Measurements from ENCODE around the gene UGT1A8. TPM values are rescaled to one million over a fixed set of nuclear protein-coding genes. Genes with fewer than 3 reads are reported as not detected.

UGT1A8 gene
- total and polyA plus RNA-seq, 2 donors (not counting 3 experiments of a cell fraction or from before 2014, with no cell fraction given): not detected

DNA sequence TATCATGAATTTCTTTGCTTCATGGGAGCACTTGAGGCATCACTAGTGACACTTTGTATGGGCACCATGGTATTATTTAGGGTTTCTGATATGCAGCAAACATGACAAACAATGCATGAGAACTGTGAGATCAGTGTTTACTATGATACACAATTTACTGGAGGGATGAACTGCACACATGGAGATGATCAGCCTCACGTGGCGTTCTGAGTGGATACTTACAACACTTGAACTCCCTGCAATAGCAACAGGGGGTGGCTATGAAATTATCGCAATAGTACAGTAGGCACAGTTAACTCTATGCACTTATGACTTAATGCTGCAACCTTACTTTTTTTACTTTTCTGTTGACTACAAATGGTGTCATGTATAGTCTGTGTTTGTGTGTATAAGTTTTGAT, 18.5 kb upstream of the UGT1A8 start:
- Histone ChIP-seq H4K20me1 (replicated peaks; ENCODE audit: control insufficient read depth, extremely low read depth, insufficient read depth, low read length) (no peaks in the 10 kb centered on the region), H2AFZ (ENCODE audit: low read depth, low read length) (no peak overlapping the region), H3K4me2 (ENCODE audit: insufficient read depth, low read length) (no peak overlapping the region), H3K79me2 (ENCODE audit: control insufficient read depth, insufficient read depth, low read length) (no peaks in the 10 kb centered on the region), H3K27ac (ENCODE audit: insufficient read depth, low read depth, low read length) (no peak overlapping the region), H3K9me1 (replicated peaks; ENCODE audit: control insufficient read depth, extremely low read depth, insufficient read depth, low read length) (no peaks in the 10 kb centered on the region), H3K9me3 (replicated peaks; ENCODE audit: control insufficient read depth, insufficient read depth, low read length) (no peaks in the 10 kb centered on the region), H3K36me3 (ENCODE audit: control insufficient read depth in 2 of 2, extremely low read depth in 1 of 2, insufficient read depth in 2 of 2, low read length in 2 of 2) (no peaks in the 10 kb centered on the region), H3K4me1 (ENCODE audit: control insufficient read depth, extremely low read depth, insufficient read depth, low read length) (no peaks in the 10 kb centered on the region), H3K27me3 (ENCODE audit: control insufficient read depth in 2 of 2, insufficient read depth in 2 of 2, low read length in 2 of 2) (peaks cover 3 to 4% of the 10 kb centered on the region in 2 experiments), H3K9ac (replicated peaks; ENCODE audit: extremely low read depth, insufficient read depth, low read length) (no peak overlapping the region), H3K4me3 (replicated peaks in 1 of 3; ENCODE audit: insufficient read depth in 1 of 3, low read depth in 1 of 3, low read length in 3 of 3) (no peak overlapping the region)
- intact Hi-C loops (cut with micrococcal nuclease) (loop anchor here (10.0 kb wide), 1 partner anchor 466 kb away; no protein-coding TSS in a partner anchor), dilution Hi-C loops (cut with MboI; ENCODE audit: extremely low pct_ligation_motif_present, low sequenced_read_pairs) (no loop called here)
- no TSS peak for BruUV-seq (replicated peaks)
- TF ChIP-seq POLR2A (IDR thresholded peaks at IDR 0.05; ENCODE audit: low read depth, low read length) (no peak), EZH2 (IDR thresholded peaks at IDR 0.05; ENCODE audit: borderline replicate concordance, low read depth, low read length, severe bottlenecking) (no peak), JUN (IDR thresholded peaks at IDR 0.05; ENCODE audit: borderline replicate concordance, insufficient read depth, insufficient read length, low read depth) (no peak), CTCF (IDR thresholded peaks at IDR 0.05; ENCODE audit: extremely low read depth in 1 of 2, insufficient read depth in 1 of 2, low read depth in 1 of 2, low read length in 2 of 2) (no peak), FOS (IDR thresholded peaks at IDR 0.05; ENCODE audit: borderline replicate concordance, insufficient read depth, low read length) (no peak), POLR2AphosphoS5 (IDR thresholded peaks at IDR 0.05; ENCODE audit: insufficient read depth, low read depth, low read length) (no peak)
- TF ChIP-seq, protein P1, sequence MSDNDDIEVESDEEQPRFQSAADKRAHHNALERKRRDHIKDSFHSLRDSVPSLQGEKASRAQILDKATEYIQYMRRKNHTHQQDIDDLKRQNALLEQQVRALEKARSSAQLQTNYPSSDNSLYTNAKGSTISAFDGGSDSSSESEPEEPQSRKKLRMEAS (IDR thresholded peaks at IDR 0.05; ENCODE audit: insufficient read depth, insufficient read length): no peak
- FAIRE-seq (no peak), DNase-seq (ENCODE audit: low read depth, low spot score) (no peak)
- ChIA-PET POLR2A (no interaction called here), CTCF (no interaction called here)

All from endothelial cell of umbilical vein (primary cell).